Keratinocyte (primary cell): ENCODE results near the gene ABCC6.

ENCODE experiments used
- CTCF ChIP-seq, 3 experiments: IDR thresholded peaks in 1 of 3; conservative IDR thresholded peaks in 1 of 3; optimal IDR thresholded peaks in 1 of 3; 2 replicates in 2 of 3; 3 replicates in 1 of 3; pipeline versions ENCODE3 to v1.5.1; 2011; ENCODE audit warnings: low read length in 3 of 3, mild to moderate bottlenecking in 3 of 3, moderate library complexity in 2 of 3, control low read depth in 1 of 3, inconsistent platforms in 1 of 3; ENCODE audit not compliant: insufficient read depth in 2 of 3; ENCODE audit errors: extremely low read depth in 1 of 3
- EZH2 ChIP-seq: IDR thresholded peaks from one replicate; pipeline ENCODE4 v1.6.1; 2012; ENCODE audit warnings: inconsistent platforms, mild to moderate bottlenecking, low read length, moderate library complexity

GRCh38 chr16:16148755-16149154, 74.5 kb downstream of the ABCC6 start:
- TF ChIP-seq EZH2: no peak
- TF ChIP-seq CTCF (optimal IDR thresholded peaks at IDR 0.05 in 1 of 3, IDR thresholded peaks at IDR 0.05 in 1 of 3, conservative IDR thresholded peaks at IDR 0.05 in 1 of 3; ENCODE audit: extremely low read depth in 1 of 3, insufficient read depth in 2 of 3, low read length in 3 of 3): no peak
